ENCODE results near the gene RRP9. TPM values are rescaled to one million over a fixed set of nuclear protein-coding genes. Genes with fewer than 3 reads are reported as not detected.
A peak's percentile ranks its signal among the peaks of the same experiment; 100 is the strongest.
"Not testable (repeated sequence)": the region's sequence is repeated elsewhere in the genome, so short reads cannot be mapped to it uniquely, and the experiment has no call there.

The RRP9 gene
- total RNA-seq, 1 experiment from 2014 or later: 78.3 TPM

DNA sequence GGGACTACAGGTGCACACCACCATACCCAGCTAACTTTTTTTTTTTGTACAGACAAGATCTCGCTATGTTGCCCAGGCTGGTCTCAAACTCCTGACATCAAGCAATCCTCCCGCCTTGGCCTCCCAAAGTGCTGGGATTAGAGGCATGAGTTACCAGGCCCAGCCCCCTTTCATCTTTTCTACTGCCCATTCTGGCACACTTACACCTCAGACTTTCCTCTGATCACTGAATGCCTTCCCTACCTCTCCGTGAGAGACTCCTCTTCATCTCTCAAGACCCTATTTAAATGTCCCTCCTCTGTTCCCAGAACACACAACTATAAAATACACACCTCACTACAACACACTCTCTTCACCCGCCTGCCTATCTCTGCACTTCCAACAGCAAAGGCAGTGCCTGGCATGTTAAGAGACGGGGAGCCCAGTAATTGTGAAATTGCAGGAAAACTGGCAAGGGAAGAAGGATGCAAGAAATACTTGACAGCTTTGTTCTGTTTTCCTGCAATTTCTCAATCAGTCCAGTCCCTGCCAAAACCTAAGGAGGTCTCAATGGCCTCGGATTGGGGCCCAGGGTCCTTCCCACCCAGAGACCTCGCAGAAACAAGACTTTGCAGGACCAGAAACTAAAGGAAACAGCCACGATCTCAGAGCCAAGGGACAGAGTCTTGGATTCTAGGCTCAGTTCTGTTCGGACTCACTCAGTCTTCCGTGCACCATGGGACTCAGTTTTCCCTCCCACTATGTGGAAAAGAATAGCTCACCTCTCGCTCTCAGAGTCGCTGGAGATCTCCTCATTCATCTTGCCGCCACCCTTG, 849 bp downstream of the RRP9 start:
- DNase-seq (ENCODE audit: low read depth): no peak

DNA sequence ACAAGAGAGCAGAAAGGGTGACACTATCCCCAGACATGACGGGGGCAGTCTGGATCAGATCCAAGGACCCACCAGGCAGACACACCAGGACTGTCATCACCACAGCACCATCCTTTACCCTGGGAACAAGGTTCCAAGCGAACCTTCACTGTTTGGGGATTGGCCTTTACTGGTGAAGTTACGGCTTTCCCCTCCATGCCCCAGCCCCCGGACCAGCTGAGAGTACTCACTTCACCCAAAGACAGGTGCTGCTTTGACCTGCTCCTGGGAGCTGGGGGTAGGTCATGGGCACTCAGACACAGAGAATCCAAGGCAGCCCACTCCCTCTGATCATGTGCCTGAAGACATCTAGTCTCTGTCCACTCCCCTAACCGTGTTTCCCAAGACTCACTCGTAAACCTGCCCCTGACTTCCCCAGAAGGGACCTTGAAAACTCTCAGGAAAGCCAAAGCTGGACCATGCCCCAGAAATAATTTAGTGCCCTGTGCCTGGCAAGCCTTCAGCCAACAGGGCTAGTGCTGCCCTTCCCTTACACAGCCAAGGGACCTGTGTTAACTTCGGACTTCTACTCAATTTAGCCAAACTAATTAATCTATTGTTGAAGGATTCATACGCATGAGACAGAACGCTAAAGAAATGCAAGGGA, 2.8 kb downstream of the RRP9 start:
- no peak for DNase-seq (ENCODE audit: low read depth)

DNA sequence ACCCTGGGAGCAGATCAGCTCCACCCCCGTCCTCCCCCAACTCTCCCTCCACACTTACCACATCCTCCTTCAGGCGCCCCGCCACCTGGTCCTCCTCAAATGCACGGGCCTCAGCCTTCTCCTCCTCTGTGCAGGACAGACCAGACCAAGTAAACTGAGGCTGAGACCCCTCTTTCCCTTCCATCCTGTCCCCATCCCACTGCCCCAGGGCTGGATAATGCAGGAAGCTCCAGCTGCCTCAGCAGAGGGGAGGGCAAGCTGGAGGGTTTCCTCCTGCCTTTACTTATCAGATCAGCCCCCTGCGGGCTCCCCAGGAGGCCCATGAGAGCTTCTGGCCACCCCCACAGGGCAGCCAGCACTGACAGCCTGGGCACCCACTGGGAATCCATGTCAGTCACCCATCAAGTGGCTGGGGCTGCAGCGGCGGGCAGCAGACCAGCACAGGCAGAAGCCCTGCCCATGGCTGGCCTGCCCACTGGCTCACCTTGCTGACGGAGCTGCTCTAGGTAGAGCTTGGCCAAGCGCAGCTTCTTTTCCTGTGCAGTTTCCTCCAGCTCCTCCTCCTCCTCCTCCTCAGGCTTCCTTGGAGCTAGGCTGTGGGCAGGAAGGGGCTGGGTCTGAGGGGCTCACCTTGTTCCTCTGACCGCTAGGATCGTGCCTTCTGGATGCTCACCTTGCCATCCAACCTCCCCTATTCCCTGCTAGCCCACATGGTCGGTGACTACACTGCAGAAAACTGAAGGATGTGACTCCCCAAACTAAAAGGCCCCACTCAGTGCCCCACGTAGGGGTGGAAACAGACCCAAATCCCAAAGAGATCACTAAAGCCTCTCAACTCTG, 3.9 kb downstream of the RRP9 start:
- no peak for DNase-seq (ENCODE audit: low read depth)

DNA sequence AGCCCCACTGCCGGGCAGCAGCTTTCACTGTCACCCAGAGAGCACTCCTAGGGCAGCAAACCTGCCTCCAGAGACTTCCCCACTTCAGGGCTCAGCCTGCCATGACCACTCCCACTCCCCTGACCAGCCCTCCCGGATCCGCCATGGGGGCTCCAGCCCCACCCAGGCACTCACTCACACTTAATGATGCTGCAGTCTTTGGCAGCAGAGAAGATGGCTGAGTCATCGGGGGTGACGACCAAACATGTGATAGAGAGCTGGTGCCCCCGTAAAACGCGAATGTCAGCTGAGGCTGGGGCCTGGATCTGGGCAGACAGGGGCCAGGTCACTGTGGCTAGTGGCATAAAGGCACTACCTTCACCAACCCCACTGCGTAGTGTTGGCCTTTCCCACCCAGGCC, 4.7 kb downstream of the RRP9 start:
- DNase-seq (ENCODE audit: low read depth): peak; percentile 37

DNA sequence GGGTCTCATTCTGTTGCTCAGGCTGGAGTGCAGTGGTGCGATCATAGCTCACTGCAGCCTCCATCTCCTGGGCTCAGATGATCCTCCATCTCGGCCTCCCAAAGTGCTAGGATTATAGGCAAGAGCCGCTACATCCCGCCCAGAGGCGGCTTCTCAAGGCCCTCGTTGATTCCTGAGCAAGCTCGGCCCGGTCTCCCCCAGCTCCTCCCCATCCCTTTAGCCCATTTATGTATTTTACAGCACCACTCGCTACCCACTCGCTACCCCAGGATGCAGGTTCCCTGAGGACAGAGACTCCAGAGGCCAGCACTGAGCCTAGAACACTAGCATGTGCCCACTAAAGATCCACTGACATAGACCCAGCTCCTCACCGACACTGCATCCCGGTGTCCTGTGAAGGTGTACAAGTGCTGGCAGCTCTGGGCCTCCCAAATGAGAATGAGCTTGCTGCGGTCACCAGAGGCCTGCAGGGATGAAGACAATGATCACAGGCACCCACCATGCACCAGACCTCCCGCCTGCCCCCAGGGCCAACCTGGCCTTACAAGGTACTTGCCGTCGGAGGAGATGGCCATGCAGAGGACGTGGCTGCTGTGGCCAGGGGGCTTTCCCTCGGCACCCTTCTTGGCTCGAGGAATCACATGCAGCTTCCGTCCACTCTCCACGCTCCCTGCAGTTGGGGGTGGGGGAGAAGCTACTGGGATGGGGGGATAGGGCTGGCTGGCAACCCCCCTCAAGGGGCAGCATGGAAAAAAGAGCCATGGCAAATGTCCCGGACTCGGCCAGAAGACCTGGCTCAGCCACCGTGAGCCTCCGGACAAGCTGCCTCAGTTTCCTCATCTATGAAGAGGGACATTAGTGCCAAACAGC, 5.6 kb downstream of the RRP9 start:
- no peak for DNase-seq (ENCODE audit: low read depth)

DNA sequence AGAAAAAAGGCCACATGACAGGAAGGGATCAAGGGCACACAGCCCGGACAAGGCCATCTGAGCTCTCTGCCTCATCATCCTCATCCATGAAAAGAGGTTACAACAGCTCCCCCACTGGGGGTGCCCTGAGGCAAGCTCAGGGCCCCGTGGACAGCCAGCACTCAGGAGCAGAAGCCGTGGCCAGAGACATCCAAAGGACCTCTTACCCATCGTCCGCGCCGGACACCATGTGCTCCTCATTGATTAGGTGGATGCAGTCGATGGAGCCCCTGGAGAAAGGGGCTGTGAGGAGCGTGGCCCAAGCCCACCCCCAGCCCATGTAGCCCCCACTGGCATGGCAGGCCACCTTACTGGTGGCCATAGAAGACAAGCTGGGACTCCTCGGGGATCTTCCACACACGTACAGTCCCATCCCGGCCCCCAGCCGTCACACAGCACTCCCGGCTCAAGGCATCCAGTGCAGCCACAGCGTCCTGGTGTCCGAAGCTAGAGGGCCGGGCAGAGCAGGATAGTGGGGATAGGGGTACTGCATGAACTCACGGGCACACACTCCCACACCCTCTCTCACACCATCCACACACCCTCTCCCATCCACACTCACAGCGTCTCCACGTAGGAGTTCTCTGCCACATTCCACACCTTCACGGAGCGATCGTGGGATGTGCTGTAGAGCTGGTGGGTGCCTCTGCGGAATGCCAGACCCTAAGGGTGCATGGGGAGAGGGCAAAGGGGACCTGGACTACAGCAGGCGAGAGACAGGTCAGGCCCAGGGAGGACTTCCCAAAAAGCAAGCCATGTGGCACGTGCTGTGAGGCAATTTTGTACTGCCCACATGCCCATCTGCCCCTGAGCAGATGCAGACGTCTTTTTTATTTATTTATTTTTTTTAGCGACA, 6.5 kb downstream of the RRP9 start:
- no peak for DNase-seq (ENCODE audit: low read depth)

DNA sequence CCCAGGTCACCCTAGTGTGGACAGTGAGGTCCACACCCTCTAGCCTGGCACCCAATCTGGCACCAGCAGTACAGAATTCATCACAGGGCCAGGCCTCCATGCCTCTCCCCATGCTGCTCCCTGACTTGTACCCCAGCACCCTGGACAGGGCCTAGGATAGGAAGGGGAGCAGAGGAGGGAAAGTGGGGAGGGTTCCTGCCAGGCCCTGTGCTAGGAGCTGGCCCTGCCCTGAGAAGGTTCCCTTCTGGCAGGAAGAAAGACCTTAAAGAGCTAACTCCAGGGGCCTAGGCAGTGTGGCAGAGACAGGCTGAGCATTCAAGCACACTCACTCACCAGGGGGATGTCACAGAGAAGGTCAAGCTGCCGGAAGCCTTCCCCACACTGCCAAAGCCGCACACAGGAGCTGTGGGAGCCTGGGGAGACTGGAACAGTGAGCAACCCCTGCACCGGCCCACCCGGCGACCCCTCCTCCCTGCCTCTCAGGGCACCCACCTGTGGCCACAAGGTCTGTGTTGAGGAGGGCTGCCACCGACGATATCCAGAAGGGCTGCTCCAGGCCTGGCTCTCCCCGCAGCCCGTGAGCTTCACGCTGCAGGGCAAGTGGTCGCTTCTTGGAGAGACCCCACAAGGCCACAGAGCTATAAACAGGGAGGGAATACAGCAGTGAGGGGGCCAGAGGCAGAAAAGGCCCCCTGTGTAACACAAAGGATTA, 7.4 kb downstream of the RRP9 start:
- no peak for DNase-seq (ENCODE audit: low read depth)

DNA sequence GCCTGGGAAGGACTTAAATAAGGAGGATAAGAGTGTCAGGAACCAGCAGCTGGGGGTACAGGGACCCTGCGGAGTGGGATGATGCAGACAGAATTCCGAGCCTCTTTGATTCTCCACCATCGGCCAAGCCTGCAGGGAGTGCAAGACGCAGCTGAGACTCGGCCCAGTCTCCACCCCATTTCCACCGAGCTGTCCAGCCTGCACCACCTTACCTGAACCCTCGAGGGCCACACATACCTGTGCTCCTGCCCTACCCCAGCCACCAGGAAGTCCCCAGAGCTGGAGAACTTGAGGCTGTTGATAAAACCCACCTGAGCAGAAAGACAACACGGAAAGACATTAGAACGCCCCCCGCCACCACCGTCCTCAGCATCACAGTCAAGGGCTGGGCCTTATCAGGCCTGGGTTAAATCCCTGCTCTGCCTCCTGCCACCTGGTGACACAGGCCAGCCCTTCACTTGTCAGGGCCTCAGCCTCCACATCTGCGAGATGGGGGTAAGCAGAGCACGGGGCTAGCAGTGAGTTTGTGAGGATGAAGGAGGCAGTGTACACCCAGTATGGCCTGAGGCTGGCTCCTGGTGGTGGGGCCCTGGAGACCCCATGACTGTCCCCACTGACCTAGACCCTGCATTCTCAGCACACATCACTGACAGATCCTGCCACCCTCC, 8.1 kb downstream of the RRP9 start:
- DNase-seq (ENCODE audit: low read depth): no peak

DNA sequence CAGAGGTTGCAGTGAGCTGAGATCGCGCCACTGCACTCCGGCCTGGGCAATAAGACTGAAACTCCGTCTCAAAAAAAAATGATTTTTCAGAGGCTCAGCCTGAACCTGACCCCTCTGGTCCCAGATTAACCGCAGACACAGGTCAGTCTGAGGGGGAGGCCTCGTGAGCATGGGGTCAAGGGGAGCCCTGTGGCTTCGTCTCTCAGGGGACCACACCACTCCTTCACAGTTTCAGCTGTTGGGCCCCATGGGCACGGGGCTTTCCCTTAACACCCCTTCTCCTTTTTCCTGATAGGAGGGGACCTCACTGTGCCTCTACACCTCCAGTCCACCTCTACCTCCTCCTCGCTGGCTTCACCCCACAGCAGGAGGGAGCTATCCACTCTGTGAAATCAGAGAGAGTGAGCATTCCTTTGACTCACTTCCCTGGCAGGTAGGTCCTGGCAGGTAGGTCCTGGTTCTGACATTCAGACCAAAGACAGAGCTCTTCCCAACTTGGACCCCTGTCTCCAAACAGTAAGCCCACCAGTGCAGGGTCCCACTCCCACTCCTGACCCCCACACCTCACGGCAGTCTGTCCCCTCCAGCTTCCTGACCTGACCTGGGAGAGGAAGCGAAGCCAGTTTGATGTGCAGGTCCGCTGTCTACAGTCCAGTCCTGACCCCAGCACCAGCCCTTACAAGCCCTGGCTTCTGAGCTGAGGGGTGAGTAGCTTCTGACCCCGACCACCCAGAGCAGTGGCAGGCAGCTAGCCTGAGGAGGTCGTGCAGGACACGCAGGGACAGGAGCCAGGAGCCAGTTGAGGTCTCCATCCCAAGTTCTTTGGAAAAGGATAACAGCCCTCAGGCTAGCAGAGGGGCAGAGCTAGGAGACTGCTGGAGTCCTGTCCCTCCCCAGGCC, 9.0 kb downstream of the RRP9 start:
- no peak for DNase-seq (ENCODE audit: low read depth)

DNA sequence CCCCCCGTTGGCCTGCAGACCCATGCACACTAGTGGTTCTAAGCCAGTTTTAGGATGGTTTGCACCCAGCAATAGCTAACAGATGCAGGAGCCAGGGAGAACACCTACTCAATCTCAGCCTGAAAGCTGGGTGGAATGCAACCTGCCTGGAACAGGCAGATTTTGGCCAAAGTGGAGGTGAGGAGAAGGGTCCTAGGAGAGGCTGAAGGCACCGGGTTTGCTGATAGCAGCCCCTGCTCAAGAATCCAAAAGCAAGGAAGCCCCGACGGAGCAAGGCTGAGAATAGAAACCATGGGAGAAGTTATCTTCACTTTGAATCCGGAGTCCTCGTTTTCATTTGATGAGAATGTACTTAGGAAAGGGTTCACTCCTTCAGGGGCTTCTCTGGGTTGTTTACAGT, 9.9 kb downstream of the RRP9 start:
- no peak for DNase-seq (ENCODE audit: low read depth)

DNA sequence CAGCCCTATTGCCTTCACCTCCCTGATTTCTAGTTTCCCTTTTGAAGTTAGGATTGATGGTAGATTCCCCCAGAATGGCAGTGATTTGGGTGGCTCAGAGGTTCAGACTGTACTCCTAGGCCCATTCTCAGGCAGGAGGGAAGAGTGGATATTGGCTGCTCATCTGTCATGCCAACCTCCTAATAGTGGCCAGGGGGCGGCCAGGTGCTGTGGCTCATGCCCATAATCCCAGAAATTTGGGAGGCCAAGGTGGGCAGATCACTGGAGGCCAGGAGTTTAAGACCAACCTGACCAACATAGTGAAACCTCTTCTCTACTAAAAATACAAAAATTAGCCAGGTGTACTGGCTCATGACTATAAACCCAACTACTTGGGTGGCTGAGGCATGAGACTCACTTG, 11.3 kb downstream of the RRP9 start:
- DNase-seq (ENCODE audit: low read depth): no peak

DNA sequence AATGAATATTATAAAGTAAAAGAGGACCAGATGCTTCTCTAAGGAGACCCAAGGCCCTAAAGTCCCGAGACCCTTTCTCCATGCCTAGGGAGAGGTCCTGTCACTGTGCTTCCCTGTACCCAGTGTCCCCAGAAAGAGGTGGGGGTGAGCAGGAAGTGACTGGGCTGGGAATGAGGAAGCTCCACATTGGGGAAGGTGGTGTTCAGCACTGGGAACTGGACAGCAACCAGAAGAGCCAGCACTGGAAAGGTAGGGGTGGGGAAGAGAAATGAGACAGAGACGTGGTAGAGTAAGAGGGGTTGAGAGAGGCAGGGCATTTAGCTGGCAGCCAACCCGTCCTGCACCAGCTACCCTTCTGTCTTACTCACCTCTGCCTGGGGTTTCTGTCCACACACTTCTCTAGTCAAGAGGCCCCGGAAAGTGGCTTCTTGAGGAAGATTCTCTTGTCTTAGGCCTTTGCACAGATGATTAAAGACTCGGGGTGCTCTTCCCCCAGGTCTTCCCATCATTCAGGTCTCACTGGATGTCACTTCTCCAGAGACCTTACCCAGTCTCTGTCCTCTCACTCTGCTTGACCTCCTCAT, 12.2 kb downstream of the RRP9 start:
- peak; percentile 12 for DNase-seq (ENCODE audit: low read depth)

DNA sequence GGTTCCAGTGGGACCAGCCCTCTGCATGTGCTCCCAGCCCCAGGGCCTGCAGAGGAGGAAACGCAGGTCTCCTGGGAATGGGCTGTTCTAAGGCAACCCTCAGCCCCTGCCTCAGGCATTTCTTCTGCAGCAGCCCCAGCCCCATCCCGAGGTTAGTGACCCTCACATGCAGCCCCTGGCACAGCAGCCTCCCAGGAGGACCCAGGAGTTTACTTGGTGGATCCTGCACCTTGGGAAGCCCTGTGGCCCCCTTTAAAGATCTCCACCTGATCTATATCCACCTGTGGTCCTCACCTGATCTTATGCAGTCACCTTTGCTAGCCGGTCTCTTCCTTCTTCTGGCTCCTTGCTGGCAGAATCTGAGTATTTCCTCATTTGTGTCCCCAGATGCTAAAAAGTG, 12.7 kb downstream of the RRP9 start:
- DNase-seq (ENCODE audit: low read depth): not testable (repeated sequence)

DNA sequence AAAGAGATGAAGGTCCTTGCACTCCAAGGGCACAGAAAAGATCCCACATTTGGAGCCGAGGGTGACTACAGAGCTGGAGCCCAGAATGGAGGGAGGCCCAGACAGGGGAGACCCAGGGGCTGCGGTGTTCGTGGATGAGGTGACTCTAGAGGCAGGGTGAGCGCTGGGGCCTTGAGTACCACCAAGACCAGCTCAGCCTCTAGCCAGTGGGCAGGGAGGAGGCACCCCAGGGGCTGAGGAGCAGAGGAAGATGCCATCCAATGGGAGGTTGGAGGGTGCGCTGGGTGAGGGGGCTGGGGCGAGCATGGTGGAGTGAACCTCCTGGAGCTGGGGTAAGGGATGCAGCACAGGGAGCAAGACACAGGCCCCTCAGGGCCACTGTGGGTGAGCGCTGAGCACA, 13.3 kb downstream of the RRP9 start:
- no peak for DNase-seq (ENCODE audit: low read depth)

DNA sequence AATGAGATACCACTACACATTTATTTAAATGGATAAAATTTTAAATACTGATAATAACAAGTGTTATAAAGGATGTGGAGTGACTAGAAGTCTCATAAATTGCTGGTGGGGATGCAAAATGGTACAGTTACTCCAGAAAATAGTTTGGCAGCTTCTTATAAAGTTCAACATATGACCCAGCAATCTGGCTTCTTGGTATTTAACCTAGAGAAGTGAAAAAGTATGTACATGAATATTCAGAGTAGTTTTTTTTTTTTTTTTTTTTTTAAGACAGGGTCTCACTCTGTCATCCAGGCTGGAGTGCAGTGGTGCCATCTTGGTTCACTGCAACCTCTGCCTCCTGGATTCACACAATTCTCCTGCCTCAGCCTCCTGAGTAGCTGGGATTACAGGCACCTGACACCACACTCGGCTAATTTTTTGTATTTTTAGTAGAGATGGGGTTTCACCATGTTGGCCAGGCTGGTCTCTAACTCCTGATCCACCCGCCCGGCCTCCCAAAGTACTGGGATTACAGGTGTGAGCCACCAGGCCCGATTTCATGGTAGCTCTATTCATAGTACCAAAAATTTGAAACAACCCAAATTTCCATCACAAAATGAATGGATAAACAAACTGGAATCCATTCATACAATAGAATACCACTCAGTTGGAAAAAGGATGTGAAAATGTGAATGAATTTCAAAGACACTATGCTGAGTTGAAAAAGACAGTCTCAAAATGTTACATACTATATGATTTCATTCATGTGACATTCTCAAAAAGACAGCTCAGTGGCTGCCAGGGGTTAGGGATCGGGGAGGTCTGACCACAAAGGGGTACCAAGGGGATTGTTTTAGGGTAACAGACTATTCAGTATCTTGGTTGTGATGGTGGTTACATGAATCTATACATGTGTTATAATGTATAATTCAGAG, 14.4 kb downstream of the RRP9 start:
- no peak for DNase-seq (ENCODE audit: low read depth)

DNA sequence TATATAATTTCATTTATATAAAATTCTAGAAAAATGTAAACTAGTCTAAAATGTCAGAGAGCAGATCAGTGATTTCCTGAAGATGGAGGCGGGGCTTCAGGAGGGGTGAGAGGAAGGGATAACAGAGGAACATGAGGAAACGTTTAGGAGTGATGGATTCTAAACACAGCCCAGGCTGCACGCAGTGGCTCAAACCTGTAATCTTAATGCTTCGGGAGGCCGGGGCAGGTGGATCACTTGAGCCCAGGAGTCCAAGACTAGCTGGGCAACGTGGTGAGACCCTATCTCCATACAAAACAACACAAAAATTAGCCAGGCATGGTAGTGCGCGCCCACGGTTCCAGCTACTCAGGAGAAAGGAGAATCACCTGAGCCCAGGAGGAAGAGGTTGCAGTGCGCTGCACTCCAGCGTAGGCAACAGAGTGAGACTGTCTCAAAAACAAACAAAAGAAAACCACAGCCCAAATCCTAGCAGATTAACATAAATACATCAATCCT, 20.6 kb downstream of the RRP9 start:
- DNase-seq (ENCODE audit: low read depth): no peak

Measured in HT1080 (cell line).